AG09309 (cell line): ENCODE results near the gene ELF2.
"Not testable (repeated sequence)": the region's sequence is repeated elsewhere in the genome, so short reads cannot be mapped to it uniquely, and the experiment has no call there.

ENCODE experiments used
- DNase-seq: peaks from one replicate; pipeline ENCODE4 v3.0.0-alpha.2; 2010; ENCODE audit warnings: low read depth
- H3K4me3 ChIP-seq: 2 replicates; pipeline ENCODE4 v1.5.1; 2011; ENCODE audit warnings: mild to moderate bottlenecking, low read depth, low read length, moderate library complexity; ENCODE audit not compliant: control insufficient read depth
- TF ChIP-seq, protein P1 (sequence below): IDR thresholded peaks from 2 replicates; pipeline ENCODE4 v1.5.1; 2011; ENCODE audit warnings: mild to moderate bottlenecking, low read depth, low read length, inconsistent platforms; ENCODE audit not compliant: insufficient read depth, control insufficient read depth; ENCODE audit errors: missing control alignments

ELF2 gene

DNA sequence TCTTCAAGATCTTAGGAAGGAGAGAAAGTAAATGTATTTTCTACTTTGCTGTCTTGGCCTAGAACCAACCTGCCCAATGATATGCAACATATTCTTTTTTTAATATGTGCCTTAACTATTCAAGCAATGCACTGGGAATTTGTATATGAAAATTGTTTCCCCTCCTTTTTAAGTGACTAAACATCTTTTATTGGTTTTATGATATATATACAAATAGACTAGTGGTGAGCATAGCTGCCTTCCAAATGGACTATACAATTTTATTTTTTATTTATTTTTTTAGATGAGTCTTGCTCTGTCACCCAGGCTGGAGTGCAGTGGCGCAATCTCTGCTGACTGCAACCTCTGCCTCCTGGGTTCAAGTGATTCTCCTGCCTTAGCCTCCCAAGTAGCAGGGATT, 151.2 kb downstream of the ELF2 start:
- TF ChIP-seq, protein P1, sequence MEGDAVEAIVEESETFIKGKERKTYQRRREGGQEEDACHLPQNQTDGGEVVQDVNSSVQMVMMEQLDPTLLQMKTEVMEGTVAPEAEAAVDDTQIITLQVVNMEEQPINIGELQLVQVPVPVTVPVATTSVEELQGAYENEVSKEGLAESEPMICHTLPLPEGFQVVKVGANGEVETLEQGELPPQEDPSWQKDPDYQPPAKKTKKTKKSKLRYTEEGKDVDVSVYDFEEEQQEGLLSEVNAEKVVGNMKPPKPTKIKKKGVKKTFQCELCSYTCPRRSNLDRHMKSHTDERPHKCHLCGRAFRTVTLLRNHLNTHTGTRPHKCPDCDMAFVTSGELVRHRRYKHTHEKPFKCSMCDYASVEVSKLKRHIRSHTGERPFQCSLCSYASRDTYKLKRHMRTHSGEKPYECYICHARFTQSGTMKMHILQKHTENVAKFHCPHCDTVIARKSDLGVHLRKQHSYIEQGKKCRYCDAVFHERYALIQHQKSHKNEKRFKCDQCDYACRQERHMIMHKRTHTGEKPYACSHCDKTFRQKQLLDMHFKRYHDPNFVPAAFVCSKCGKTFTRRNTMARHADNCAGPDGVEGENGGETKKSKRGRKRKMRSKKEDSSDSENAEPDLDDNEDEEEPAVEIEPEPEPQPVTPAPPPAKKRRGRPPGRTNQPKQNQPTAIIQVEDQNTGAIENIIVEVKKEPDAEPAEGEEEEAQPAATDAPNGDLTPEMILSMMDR, result no peak
- no peak for DNase-seq
- no peak overlapping the region for H3K4me3 ChIP-seq

DNA sequence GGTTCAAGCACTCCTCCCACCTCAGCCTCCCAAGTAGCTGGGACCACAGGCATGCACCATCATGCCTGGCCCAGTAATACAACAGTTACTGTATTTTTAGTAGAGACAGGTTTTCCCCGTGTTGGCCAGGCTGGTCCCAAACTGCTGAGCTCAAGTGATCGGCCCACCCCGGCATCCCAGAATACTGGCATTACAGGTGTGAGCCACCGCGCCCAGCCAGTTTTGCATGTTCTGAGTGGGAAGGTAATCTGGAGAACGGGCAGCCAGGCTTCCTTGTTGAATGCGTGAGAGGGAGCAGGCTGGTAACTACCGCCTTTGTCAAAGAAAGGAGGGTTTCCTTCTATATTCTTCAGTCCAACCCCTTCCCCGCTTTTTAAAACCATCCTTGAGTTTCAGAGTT, 152.3 kb downstream of the ELF2 start:
- TF ChIP-seq, protein P1, result no peak
- no peak overlapping the region for H3K4me3 ChIP-seq
- no peak for DNase-seq

DNA sequence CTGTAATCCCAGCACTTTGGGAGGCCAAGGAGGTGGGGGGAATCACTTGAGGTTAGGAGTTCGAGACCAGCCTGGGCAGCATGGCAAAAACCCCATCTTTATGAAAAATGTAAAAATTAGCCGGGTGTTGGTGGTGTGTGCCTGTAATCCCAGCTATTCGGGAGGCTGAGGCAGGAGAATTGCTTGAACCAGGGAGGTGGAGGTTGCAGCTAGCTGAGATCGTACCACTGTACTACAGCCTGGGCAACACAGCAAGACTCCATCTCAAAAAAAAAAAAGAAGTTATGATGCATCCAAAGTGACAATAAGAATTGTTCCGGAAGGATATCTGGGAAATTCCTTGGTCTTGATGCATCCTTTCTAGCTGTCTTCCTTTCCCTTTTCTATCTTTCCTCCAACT, 154.2 kb downstream of the ELF2 start:
- no peak for DNase-seq
- TF ChIP-seq, protein P1, result no peak
- no peak overlapping the region for H3K4me3 ChIP-seq

DNA sequence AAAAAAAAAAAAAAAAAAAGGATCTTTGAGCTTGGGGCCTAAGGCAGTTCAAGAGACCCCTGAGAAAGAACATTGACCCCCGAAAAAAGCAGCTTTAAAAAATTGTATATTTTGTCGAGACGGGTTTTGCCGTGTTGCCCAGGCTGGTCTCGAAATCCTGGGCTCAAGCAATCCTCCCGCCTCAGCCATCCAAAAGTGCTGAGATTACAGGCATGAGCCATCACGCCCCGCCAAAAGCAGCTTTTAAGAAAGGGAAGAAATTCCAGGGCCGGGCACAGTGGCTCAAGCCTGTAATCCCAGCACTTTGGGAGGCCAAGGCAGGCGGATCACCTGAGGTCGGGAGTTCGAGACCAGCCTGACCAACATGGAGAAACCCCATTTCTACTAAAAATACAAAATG, 155.9 kb downstream of the ELF2 start:
- not testable (repeated sequence) for DNase-seq, H3K4me3 ChIP-seq

DNA sequence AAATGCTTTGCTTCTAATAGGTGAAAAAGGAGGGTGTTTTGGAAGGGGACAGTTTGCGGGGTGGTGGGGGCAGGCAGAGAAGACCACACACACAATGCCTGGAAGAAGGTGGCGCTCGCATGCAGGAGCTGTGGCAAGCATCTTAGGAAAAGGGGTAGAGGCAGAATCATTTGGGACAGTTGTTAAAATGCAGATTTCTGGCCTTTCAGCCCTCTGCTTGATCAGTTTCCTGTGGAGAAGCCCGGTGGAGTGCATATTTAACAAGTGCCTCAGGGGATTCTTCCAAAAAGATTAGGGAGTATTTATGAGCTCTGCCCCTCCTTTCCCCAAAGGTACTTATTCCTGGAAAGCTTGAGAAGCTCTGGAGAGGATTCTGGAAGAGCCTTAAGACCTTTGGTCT, 156.6 kb downstream of the ELF2 start:
- TF ChIP-seq, protein P1, result no peak
- no peak overlapping the region for H3K4me3 ChIP-seq
- DNase-seq, result no peak

DNA sequence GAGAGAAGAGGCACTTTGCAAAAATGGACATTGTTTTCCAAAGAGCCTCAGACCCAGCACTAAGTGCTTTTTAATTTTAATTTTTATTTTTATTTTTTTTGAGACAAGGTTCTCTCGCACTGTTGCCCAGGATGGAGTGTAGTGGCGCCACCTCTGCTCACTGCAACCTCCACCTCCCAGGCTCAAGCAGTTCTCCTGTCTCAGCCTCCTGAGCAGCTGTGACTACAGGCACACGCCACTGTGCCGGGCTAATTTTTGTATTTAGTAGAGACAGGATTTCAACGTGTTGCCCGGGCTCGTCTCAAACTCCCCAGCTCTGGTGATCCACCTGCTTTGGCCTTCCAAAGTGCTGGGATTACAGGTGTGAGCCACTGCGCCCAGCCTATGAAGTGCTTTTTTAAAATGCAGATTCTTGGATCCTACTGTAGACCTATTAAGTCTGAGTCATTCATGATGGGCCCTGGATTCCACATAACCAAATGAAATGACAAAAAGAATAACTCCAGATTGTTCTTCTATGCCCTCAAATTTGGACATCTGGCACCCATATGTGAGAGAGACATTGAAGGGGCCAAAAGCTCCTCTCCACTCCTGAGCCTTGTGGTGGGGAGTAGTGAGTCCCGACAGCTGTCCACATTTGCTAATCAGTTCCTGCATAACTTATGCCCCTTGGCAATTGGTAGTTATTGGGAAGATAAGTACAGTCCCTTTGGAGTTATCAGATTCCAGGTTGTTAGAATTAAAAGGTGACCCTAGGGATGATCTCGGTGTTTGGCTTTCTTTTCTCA, 157.9 kb downstream of the ELF2 start:
- no peak overlapping the region for H3K4me3 ChIP-seq
- TF ChIP-seq, protein P1, result no peak
- DNase-seq, result peak; percentile 39

DNA sequence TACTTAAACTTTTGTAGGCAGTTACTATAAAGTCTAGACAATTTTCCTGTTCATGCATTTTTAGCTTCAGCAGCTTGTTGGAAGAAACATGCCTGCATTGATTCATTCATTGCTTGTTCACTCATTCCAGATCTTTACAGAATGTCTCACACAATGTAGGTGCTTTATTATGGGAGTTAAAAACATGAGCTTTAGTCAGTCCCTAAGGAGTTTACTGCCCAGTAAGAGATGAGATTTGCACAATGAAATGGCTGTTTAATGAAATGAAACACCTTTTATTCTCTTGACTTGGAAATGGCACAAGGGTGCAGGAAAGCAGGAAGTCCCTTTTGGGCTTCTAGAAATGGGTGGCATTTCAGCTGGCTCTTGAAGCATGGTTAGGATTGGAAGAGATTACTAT, 158.5 kb downstream of the ELF2 start:
- H3K4me3 ChIP-seq, result no peak overlapping the region
- TF ChIP-seq, protein P1, result no peak
- DNase-seq, result no peak
